Stimulated activated CD8-positive, alpha-beta memory T cell treated with anti-CD3 and anti-CD28 coated beads, Interleukin-15, amount 100 ng/mL, for 48 hours (primary cell): Measurements from ENCODE around the gene PCDHA1.
"Not testable (repeated sequence)": the region's sequence is repeated elsewhere in the genome, so short reads cannot be mapped to it uniquely, and the experiment has no call there.

Source experiments
- DNase-seq, 2 donors: peaks; one replicate each; pipeline ENCODE4 v3.0.0-alpha.2; 2020; ENCODE audit warnings: low read depth in 2 of 2

PCDHA1 gene

GRCh38 chr5:140808241-140808888 is 22.4 kb downstream of the PCDHA1 start:
- not testable (repeated sequence) for DNase-seq

GRCh38 chr5:140808889-140809291 is 22.9 kb downstream of the PCDHA1 start:
- DNase-seq = no peak

GRCh38 chr5:140821375-140822280 is 35.7 kb downstream of the PCDHA1 start, which contains the start of gene PCDHA5:
PCDHA5 (plus strand) TSS chr5:140821613.
- no peak for DNase-seq

- DNase-seq = no peak
Observed at GRCh38 chr5:140822281-140822629, 36.3 kb downstream of the PCDHA1 start.

- not testable (repeated sequence) for DNase-seq
Observed at GRCh38 chr5:140822969-140823368, 37.0 kb downstream of the PCDHA1 start.

GRCh38 chr5:140823475-140823874 is 37.5 kb downstream of the PCDHA1 start:
- DNase-seq = no peak

- DNase-seq = no peak
Observed at GRCh38 chr5:140827704-140828361, 41.9 kb downstream of the PCDHA1 start, which contains the start of gene PCDHA6. PCDHA6 (plus strand) TSS chr5:140827960; CDS start chr5:140828092, 132 bp downstream.

- no peak for DNase-seq
Observed at GRCh38 chr5:140828362-140828737, 42.4 kb downstream of the PCDHA1 start.

- not testable (repeated sequence) for DNase-seq
Observed at GRCh38 chr5:140829511-140830501, 43.9 kb downstream of the PCDHA1 start.

- no peak for DNase-seq
Observed at GRCh38 chr5:140833993-140834392, 48.1 kb downstream of the PCDHA1 start, which contains the start of gene PCDHA7. PCDHA7 (plus strand) TSS chr5:140834269; CDS start chr5:140834384, 115 bp downstream.

- not testable (repeated sequence) for DNase-seq
Observed at GRCh38 chr5:140834439-140835008, 48.6 kb downstream of the PCDHA1 start.

GRCh38 chr5:140835622-140836510 is 49.9 kb downstream of the PCDHA1 start:
- DNase-seq = no peak

- no peak for DNase-seq
Observed at GRCh38 chr5:140840978-140841962, 55.3 kb downstream of the PCDHA1 start, which contains the start of gene PCDHA8. PCDHA8 (plus strand) TSS chr5:140841187; CDS start chr5:140841322, 135 bp downstream.

- DNase-seq = no peak
Observed at GRCh38 chr5:140842798-140843733, 57.1 kb downstream of the PCDHA1 start.

GRCh38 chr5:140848139-140849102 is 62.5 kb downstream of the PCDHA1 start, which contains the start of gene PCDHA9:
PCDHA9 (plus strand) TSS chr5:140848382; CDS start chr5:140848496, 114 bp downstream.
- DNase-seq = not testable (repeated sequence)
